IPS-NIHi11 (cell line): ENCODE results near the gene LPAR6.

Experiments
- DNase-seq: peaks from one replicate; pipeline ENCODE4 v3.0.0; 2012; ENCODE audit warnings: mixed read lengths, low spot score

The LPAR6 gene

DNA sequence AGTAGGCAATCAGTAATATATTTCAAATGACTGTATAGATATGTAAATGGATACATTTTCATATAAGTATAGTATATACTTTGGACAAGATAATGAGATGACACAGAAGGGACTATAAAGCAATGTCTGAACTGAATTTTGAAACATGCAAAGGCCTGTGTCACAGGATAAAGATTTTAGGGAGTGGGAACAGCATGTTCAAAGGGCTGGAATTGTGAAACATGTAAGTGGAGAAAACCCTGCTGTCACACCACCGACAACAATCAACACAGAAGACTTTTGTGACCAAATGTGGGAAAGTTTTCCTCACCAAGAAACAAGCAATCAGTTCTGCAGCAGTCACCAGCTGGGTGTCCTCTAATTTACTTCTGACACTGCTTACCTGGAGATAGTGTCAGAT is 42.9 kb downstream of the LPAR6 start:
- DNase-seq: no peak
